ENCODE results near the gene ZFYVE19.

The ZFYVE19 gene

GRCh38 chr15:40815042-40815698 lies 8.3 kb downstream of the ZFYVE19 start:
- no peak for DNase-seq

GRCh38 chr15:40819048-40819447 lies 12.2 kb downstream of the ZFYVE19 start:
- no peak for DNase-seq

GRCh38 chr15:40821195-40821594 lies 14.3 kb downstream of the ZFYVE19 start:
- DNase-seq: no peak

GRCh38 chr15:40823572-40824343 lies 16.9 kb downstream of the ZFYVE19 start:
- DNase-seq: no peak

- no peak for DNase-seq
These were observed 19.0 kb downstream of the ZFYVE19 start for GRCh38 chr15:40825661-40826422.

- no peak for DNase-seq
These were observed 19.7 kb downstream of the ZFYVE19 start for GRCh38 chr15:40826423-40827075.

- no peak for DNase-seq
These were observed 21.7 kb downstream of the ZFYVE19 start, which contains the start of gene PPP1R14D for GRCh38 chr15:40828447-40829036. TSS of gene PPP1R14D (minus strand) at chr15:40828708. CDS start at chr15:40828641, 67 bp downstream.

- no peak for DNase-seq
These were observed 22.2 kb downstream of the ZFYVE19 start for GRCh38 chr15:40829115-40829514.

GRCh38 chr15:40830884-40831283 lies 24.0 kb downstream of the ZFYVE19 start:
- no peak for DNase-seq

- no peak for DNase-seq
These were observed 25.0 kb downstream of the ZFYVE19 start for GRCh38 chr15:40831861-40832260.

- no peak for DNase-seq
These were observed 26.0 kb downstream of the ZFYVE19 start for GRCh38 chr15:40832903-40833302.

GRCh38 chr15:40836020-40836419 lies 29.1 kb downstream of the ZFYVE19 start:
- no peak for DNase-seq

- no peak for DNase-seq
These were observed 31.9 kb downstream of the ZFYVE19 start for GRCh38 chr15:40838756-40839155.

GRCh38 chr15:40841741-40842140 lies 34.9 kb downstream of the ZFYVE19 start:
- no peak for DNase-seq

GRCh38 chr15:40843261-40843884 lies 36.5 kb downstream of the ZFYVE19 start:
- DNase-seq: no peak

GRCh38 chr15:40843885-40844695 lies 37.2 kb downstream of the ZFYVE19 start, which contains the start of gene SPINT1:
TSS of gene SPINT1 (plus strand) at chr15:40844048. CDS start at chr15:40844555, 507 bp downstream.
- no peak for DNase-seq

- peak; percentile 64 for DNase-seq
These were observed 37.8 kb downstream of the ZFYVE19 start for GRCh38 chr15:40844696-40845030.

GRCh38 chr15:40845036-40845435 lies 38.1 kb downstream of the ZFYVE19 start:
- no peak for DNase-seq

- no peak for DNase-seq
These were observed 38.8 kb downstream of the ZFYVE19 start for GRCh38 chr15:40845511-40846284.

- DNase-seq: no peak
These were observed 39.9 kb downstream of the ZFYVE19 start for GRCh38 chr15:40846841-40847222.

Measured in right forelimb (tissue), 1 donor.